G401.6 (cell line): Measurements from ENCODE around the gene FRAS1.
"Not testable (repeated sequence)": the region's sequence is repeated elsewhere in the genome, so short reads cannot be mapped to it uniquely, and the experiment has no call there.

ENCODE experiments used
- FAIRE-seq: peaks from 2 replicates; lab custom pipeline; 2012; peaks lifted over from hg19 to GRCh38; lab: Jason Lieb, UNC

Gene FRAS1

GRCh38 chr4:78100060-78100459 lies 42.9 kb downstream of the FRAS1 start:
- no peak for FAIRE-seq

GRCh38 chr4:78119698-78120097 lies 62.6 kb downstream of the FRAS1 start:
- FAIRE-seq: no peak

DNA sequence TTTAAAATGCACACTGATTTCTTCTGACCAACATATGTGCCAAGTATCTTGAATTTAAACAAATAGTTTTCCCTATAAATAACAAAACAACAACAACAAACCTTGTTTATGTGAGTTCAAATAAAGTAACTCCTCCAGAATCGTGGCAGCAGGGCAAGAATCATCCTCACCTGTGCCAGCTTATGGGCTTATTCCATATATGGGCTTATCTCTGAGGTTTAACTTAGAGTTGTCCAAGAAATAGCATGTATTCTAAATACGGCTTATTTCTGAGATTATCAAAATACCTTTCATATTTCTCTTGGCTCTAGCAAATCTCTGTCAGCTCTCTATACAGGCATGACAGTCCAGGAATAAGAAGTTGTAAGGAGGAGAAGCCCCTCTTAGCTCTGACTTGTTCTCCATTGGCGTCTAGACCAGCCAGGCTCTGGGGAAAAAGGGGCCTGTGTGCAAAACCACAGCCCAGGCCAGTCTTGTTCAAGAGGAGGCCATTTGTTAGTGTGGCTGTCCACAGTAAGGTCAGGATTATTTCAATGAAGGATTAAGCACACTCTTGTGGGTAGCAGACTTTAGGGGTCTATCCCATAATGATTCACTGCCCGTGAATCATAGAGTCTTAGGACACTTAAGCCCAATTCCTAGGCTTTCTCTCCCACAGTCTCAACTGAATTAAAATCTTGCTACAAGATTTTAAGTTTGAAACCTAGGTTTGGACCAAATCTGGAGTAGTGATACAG lies 63.2 kb downstream of the FRAS1 start:
- no peak for FAIRE-seq

GRCh38 chr4:78121338-78121904 lies 64.3 kb downstream of the FRAS1 start:
- no peak for FAIRE-seq

DNA sequence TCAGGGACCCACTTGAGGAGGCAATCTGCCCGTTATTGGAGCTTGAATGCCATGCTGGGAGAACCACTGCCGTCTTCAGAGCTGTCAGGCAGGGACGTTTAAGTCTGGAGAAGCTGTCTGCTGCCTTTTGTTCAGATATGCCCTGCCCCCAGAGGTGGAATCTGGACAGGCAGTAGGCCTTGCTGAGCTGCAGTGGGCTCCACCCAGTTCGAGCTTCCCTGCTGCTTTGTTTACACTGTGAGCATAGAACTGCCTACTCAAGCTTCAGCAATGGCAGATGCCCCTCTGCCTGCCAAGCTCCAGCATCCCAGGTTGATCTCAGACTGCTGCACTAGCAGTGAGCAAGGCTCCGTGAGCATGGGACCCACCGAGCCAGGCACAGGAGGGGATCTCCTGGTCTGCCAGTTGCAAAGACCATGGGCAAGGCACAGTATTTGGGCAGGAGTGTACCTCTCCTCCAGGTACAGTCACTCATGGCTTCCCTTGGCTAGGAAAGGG lies 68.8 kb downstream of the FRAS1 start:
- FAIRE-seq: not testable (repeated sequence)

- no peak for FAIRE-seq
These were observed 72.4 kb downstream of the FRAS1 start for GRCh38 chr4:78129383-78130108.

DNA sequence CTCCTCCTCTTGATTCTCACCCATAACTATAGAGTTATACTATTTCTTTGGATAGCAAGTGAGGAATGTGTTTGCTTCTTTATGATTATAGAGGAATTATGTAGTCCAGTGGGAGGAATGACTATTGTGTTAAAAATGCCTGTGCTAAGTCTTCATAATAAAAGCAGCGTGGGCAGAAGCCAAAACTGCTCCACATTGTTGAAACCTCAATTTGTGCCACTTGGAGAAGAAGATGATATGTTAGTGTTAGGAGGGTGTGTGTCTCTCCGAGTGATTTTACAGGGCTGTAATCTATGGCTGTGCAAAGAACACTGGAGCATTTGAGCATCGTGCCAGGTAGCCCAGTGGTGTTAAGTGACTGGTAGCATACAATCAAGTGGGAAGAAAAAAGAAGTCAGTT lies 74.3 kb downstream of the FRAS1 start:
- FAIRE-seq: no peak

DNA sequence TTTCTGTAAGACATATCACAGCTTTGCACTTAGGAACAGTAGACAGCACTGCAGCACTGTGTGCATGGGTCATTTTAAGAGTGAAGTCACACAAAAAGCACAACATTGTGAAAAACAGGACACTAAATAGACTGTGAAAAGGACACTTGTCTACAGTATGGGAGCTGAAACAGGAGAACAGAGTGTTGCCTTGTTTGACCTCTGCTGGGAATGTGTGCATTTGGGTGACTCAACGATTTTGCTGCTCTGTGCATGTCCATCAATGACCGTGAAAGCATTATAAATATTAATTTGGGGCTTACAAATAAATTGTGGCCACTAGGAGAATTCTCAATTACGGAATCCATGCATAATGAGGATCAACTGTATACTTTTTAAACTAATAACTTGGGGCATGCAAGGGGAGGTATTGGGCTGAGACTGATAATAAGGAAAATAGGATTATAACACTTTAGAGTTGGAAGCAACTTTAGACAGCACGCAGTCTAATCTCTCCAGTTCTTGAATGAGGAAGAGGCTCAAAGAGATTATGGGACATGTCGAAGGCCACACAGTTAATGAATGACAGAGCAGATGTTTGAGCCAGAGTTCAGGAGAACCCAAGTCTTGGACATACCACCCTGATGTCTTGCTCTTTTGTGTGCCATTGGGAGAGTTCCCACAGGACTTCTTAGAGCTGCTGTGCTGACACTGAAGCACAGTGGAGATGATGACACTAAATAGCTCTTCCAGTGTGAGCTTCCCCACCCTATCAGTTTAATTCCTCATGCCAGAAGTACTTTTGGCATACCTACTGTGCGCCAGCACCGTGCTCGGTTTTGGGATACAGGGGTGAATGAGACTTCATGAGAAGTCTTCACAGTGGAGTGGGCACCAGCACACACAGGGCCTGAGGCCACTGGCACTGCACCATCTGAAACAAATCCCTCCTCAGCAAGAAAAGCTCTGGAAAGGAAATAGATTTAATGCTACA lies 79.3 kb downstream of the FRAS1 start:
- no peak for FAIRE-seq

DNA sequence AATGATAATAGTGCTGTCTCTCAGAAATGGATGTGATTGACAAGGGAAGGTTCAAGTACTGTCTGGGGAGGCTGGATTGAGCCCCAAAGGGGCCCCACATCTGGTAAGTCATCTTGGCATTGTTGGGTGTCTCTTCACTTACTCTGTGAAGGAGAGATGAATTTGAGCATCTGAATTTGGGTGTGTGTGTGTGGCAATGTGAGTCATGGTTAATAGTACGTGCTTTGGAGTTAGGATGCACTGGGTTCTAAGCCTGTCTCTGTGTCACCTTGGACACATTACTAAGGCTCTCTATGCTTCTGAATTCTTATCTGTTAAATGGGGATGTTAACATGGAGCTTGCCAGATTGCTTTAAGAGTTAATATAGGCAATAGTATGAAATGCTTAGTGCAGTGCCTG lies 80.4 kb downstream of the FRAS1 start:
- FAIRE-seq: no peak

GRCh38 chr4:78138252-78138651 lies 81.1 kb downstream of the FRAS1 start:
- no peak for FAIRE-seq

DNA sequence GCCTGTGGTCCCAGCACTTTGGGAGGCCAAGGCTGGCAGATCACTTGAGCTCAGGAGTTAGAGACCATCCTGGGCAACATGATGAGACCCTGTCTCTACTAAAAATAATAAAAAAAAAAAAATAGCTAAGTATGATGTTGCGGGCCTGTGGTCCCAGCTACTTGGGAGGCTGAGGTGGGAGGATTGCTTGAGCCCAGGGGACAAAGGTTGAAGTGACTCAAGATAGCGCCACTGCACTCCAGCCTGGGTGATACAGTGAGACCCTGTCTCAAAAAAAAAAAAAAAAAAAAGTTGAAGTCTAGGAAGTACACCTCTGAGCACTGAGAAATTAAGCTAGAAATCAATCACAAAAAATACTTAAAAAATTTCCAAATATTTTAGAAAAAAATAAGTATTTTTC lies 86.5 kb downstream of the FRAS1 start:
- FAIRE-seq: no peak

GRCh38 chr4:78145008-78145407 lies 87.9 kb downstream of the FRAS1 start:
- no peak for FAIRE-seq

- FAIRE-seq: no peak
These were observed 88.5 kb downstream of the FRAS1 start for GRCh38 chr4:78145622-78146021.

- no peak for FAIRE-seq
These were observed 92.8 kb downstream of the FRAS1 start for GRCh38 chr4:78149751-78150542.

DNA sequence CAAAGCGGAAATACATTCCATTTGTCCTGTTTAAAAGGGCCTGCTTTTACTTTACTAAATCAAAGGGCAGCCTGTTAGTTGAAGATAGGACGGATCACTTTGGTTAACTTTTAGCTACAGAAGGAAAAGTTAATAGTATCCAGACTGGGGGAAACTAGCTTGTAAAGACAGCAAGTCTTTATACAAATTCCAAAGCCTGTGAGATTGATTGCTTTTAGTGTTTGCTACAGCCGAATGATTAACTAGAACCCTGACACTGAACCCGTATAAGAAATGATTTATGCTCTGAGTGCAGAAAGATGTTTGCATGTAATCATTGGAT lies 93.4 kb downstream of the FRAS1 start:
- no peak for FAIRE-seq

- no peak for FAIRE-seq
These were observed 95.7 kb downstream of the FRAS1 start for GRCh38 chr4:78152795-78153194.

GRCh38 chr4:78154972-78155590 lies 98.0 kb downstream of the FRAS1 start:
- FAIRE-seq: no peak

DNA sequence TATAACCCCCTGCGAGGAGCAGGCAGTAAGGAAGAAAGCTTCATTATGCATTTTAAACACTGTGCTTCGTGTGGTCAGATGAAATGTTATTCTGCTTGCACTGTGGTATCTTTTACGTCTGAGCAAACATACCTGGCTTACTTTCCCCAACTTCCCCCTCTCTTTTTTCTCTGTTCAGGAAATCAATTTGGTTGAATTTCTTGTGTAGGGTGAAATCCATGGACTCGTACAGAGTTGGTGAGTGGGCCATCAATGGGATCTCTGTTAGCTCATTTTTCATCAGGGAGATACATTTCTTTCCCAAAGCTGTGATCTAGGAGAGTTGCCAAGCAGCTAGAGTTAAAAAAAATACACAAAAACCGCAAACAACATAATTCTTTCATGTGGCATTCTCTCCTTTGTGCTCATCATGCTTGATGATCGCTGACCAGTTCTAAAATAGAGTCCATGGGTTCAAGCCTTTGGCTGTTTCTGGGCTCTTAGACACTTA lies 98.5 kb downstream of the FRAS1 start:
- FAIRE-seq: no peak

- FAIRE-seq: no peak
These were observed 99.4 kb downstream of the FRAS1 start for GRCh38 chr4:78156520-78156919.

DNA sequence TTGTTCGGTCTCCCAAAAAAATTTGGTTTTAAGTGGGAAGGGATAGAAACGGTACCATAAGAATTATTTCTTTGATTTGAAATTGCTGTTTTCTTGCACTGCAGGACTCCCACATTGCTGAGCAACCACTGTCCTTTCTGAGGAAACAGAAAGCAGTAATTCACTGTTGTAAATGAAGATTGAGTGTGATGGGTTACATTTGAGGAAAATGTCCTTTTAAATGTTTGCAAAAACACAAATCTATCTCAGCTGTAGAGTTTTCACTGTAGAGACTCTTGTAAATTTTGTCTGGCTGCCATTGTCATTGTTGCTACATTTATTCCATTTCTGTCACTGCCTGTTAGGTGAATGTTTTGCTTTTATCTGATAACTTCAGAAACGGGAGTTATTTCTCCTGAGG lies 105.2 kb downstream of the FRAS1 start:
- no peak for FAIRE-seq

- no peak for FAIRE-seq
These were observed 105.7 kb downstream of the FRAS1 start for GRCh38 chr4:78162821-78163220.
